Endothelial cell of umbilical vein (primary cell): Measurements from ENCODE around the gene GAB2. TPM values are rescaled to one million over a fixed set of nuclear protein-coding genes. Genes with fewer than 3 reads are reported as not detected.
"Not testable (repeated sequence)": the region's sequence is repeated elsewhere in the genome, so short reads cannot be mapped to it uniquely, and the experiment has no call there.

Experiments
- BruUV-seq: library from RNA; stranded (reverse); fragments of 400-500 nt; replicated peaks from 2 replicates; lab custom pipeline; 2021; lab: Mats Ljungman, UMichigan
- CTCF ChIA-PET: fragments of 300-600, 350-600 bp; sonication (Branson Sonifier 250); formaldehyde crosslinking; loops from one replicate; lab custom pipeline; 2021; ENCODE audit warnings: antibody characterized with exemption, inconsistent platforms; lab: Charles Lee
- POLR2A ChIA-PET: fragments of 300-600, 350-600 bp; sonication (Branson Sonifier 250); formaldehyde crosslinking; loops from one replicate; lab custom pipeline; 2021; ENCODE audit warnings: antibody characterized with exemption, inconsistent platforms; lab: Charles Lee
- DNase-seq: peaks from one replicate; pipeline ENCODE4 v3.0.0-alpha.2; 2011; ENCODE audit warnings: low read depth, low spot score
- FAIRE-seq: peaks from 2 replicates; lab custom pipeline; 2011; peaks lifted over from hg19 to GRCh38; lab: Jason Lieb, UNC
- H2AFZ ChIP-seq: 2 replicates; pipeline ENCODE4 v1.6.0; 2012; ENCODE audit warnings: low read depth, low read length, control low read depth, inconsistent platforms
- H3K27ac ChIP-seq: 2 replicates; pipeline ENCODE4 v1.5.1; 2011; ENCODE audit warnings: low read depth, mild to moderate bottlenecking, control low read depth, low read length, moderate library complexity; ENCODE audit not compliant: insufficient read depth
- H3K27me3 ChIP-seq, 2 experiments: 2 replicates each; pipeline versions ENCODE4 v1.6.0 to v1.6.1; 2011; ENCODE audit warnings: low read length in 2 of 2, mixed read lengths in 1 of 2; ENCODE audit not compliant: control insufficient read depth in 2 of 2, insufficient read depth in 2 of 2
- H3K36me3 ChIP-seq, 2 experiments: 2 replicates in 1 of 2; 3 replicates in 1 of 2; pipeline ENCODE4 v1.5.1; 2011; ENCODE audit warnings: low read length in 2 of 2, mild to moderate bottlenecking in 1 of 2, moderate library complexity in 1 of 2; ENCODE audit not compliant: control insufficient read depth in 2 of 2, insufficient read depth in 2 of 2; ENCODE audit errors: extremely low read depth in 1 of 2
- H3K4me1 ChIP-seq: 3 replicates; pipeline ENCODE4 v1.5.1; 2011; ENCODE audit warnings: mild to moderate bottlenecking, low read length; ENCODE audit not compliant: control insufficient read depth, insufficient read depth; ENCODE audit errors: extremely low read depth
- H3K4me2 ChIP-seq: 2 replicates; pipeline ENCODE4 v1.6.1; 2011; ENCODE audit warnings: low read length, control low read depth, mixed read lengths; ENCODE audit not compliant: insufficient read depth
- H3K4me3 ChIP-seq, 3 experiments: fragments of 200-600 bp in 1 of 3; sonication (generic), shearing (Covaris generic) in 1 of 3; replicated peaks in 1 of 3; 2 replicates each; pipeline ENCODE4 v1.5.1; 2011 to 2016; ENCODE audit warnings: control low read depth in 3 of 3, low read length in 3 of 3, mild to moderate bottlenecking in 2 of 3, inconsistent platforms in 1 of 3, low read depth in 1 of 3, moderate library complexity in 1 of 3; ENCODE audit not compliant: insufficient read depth in 1 of 3
- H3K79me2 ChIP-seq: 2 replicates; pipeline ENCODE4 v1.6.0; 2012; ENCODE audit warnings: low read length, inconsistent platforms; ENCODE audit not compliant: control insufficient read depth, insufficient read depth
- H3K9ac ChIP-seq: replicated peaks from 2 replicates; pipeline ENCODE3; 2011; ENCODE audit warnings: low read length, control low read depth; ENCODE audit not compliant: insufficient read depth; ENCODE audit errors: extremely low read depth
- H3K9me1 ChIP-seq: replicated peaks from 3 replicates; pipeline ENCODE4 v1.6.0; 2011; ENCODE audit warnings: mild to moderate bottlenecking, low read length; ENCODE audit not compliant: control insufficient read depth, insufficient read depth; ENCODE audit errors: extremely low read depth
- H3K9me3 ChIP-seq: replicated peaks from 2 replicates; pipeline ENCODE4 v1.5.1; 2012; ENCODE audit warnings: low read length, inconsistent platforms; ENCODE audit not compliant: control insufficient read depth, insufficient read depth
- H4K20me1 ChIP-seq: replicated peaks from 2 replicates; pipeline ENCODE3; 2011; ENCODE audit warnings: mild to moderate bottlenecking, low read length; ENCODE audit not compliant: control insufficient read depth, insufficient read depth; ENCODE audit errors: extremely low read depth
- EZH2 ChIP-seq: IDR thresholded peaks from 2 replicates; pipeline ENCODE4 v1.6.1; 2012; ENCODE audit warnings: borderline replicate concordance, low read depth, mild to moderate bottlenecking, moderate library complexity, low read length, inconsistent platforms; ENCODE audit not compliant: severe bottlenecking
- FOS ChIP-seq: IDR thresholded peaks from 2 replicates; pipeline ENCODE4 v1.6.1; 2011; ENCODE audit warnings: mild to moderate bottlenecking, low read length, moderate library complexity, borderline replicate concordance; ENCODE audit not compliant: insufficient read depth
- GATA2 ChIP-seq: IDR thresholded peaks from 2 replicates; pipeline ENCODE4 v1.7.0; 2011; ENCODE audit warnings: low read depth, mild to moderate bottlenecking, moderate library complexity, mixed read lengths, low read length; ENCODE audit not compliant: insufficient read length, insufficient read depth
- JUN ChIP-seq: IDR thresholded peaks from 2 replicates; pipeline ENCODE4 v1.6.1; 2011; ENCODE audit warnings: borderline replicate concordance, low read depth; ENCODE audit not compliant: insufficient read length, insufficient read depth
- dilution Hi-C: fragments of 300-500 bp; cut with MboI; formaldehyde crosslinking; loops from one replicate; pipeline ENCODE4 v1.15.0; 2019; ENCODE audit warnings: low sequenced_read_pairs; ENCODE audit not compliant: extremely low pct_ligation_motif_present
- intact Hi-C: fragments of 100-400 bp; cut with micrococcal nuclease; formaldehyde crosslinking; loops from one replicate; pipeline ENCODE4 v1.10.0; 2022
- polyA plus RNA-seq, 4 experiments: library from polyadenylated mRNA; depleted of rRNA in 3 of 4; stranded (reverse) in 3 of 4; unstranded in 1 of 4; fragments of >200 nt; gene quantifications; 2 replicates each; pipeline versions ENCODE4 v1.2.1 to v1.2.3, GENCODE V29; 2011 to 2012; ENCODE audit warnings: missing spikeins in 1 of 4
- total RNA-seq: library from RNA; stranded (reverse); gene quantifications from 2 replicates; pipeline ENCODE4 v1.2.3, GENCODE V29; 2021

The GAB2 gene
- total and polyA plus RNA-seq, 2 donors (not counting 3 experiments of a cell fraction or from before 2014, with no cell fraction given) = 19.6 to 39.6 TPM

GRCh38 chr11:78464787-78465168 lies 47.2 kb upstream of the GAB2 start:
- POLR2A ChIA-PET, DNase-seq, H3K27ac ChIP-seq, H3K36me3 ChIP-seq, dilution Hi-C loops, H3K79me2 ChIP-seq, BruUV-seq, FAIRE-seq, H3K9me1 ChIP-seq, H3K27me3 ChIP-seq, H3K4me3 ChIP-seq, intact Hi-C loops, H2AFZ ChIP-seq, H3K9me3 ChIP-seq, H3K9ac ChIP-seq, H4K20me1 ChIP-seq, H3K4me2 ChIP-seq: not testable (repeated sequence)
- CTCF ChIA-PET = interaction anchor here (1.3 kb wide), 1 partner anchor 10 kb away, joined by 3 read pairs; no protein-coding TSS in a partner anchor
- H3K4me1 ChIP-seq = peaks cover 24% of the 10 kb centered on the region

- FAIRE-seq = peak; percentile 60
- no peaks in the 10 kb centered on the region for H3K27me3 ChIP-seq
- ChIA-PET CTCF (no interaction called here), POLR2A (no interaction called here)
- peak; percentile 50 for DNase-seq
- H3K9me1 ChIP-seq = no peaks in the 10 kb centered on the region
- TF ChIP-seq JUN = peak; percentile 42
- TF ChIP-seq GATA2 = peak; percentile 77
- TF ChIP-seq EZH2 = no peak
- peak; percentile 81 for TF ChIP-seq FOS
- H3K36me3 ChIP-seq = peaks cover 0 to 2% of the 10 kb centered on the region in 2 experiments
- H3K4me3 ChIP-seq = no peak overlapping the region
- H4K20me1 ChIP-seq = no peaks in the 10 kb centered on the region
- H3K9me3 ChIP-seq = no peaks in the 10 kb centered on the region
- no peak overlapping the region for H2AFZ ChIP-seq
- H3K9ac ChIP-seq = no peak overlapping the region
- H3K27ac ChIP-seq = peak overlapping the region; percentile 53
- H3K79me2 ChIP-seq = no peaks in the 10 kb centered on the region
- BruUV-seq = no TSS peak
- H3K4me1 ChIP-seq = peaks cover 22% of the 10 kb centered on the region
- H3K4me2 ChIP-seq = peak overlapping the region; percentile 54
- intact Hi-C loops (no loop called here), dilution Hi-C loops (no loop called here)
These were observed 42.9 kb upstream of the GAB2 start for GRCh38 chr11:78460471-78460870.
